Neural progenitor cell (in vitro differentiated cells): ENCODE measurements around the gene FANCC. TPM values are rescaled to one million over a fixed set of nuclear protein-coding genes. Genes with fewer than 3 reads are reported as not detected.

Source experiments
- DNase-seq: peaks from one replicate; pipeline ENCODE4 v3.0.0-alpha.2; 2016; ENCODE audit warnings: low spot score
- H2AFZ ChIP-seq: fragments of 200-600 bp; sonication (generic); replicated peaks from 2 replicates; pipeline ENCODE4 v1.6.1; 2016; ENCODE audit warnings: antibody characterized with exemption
- H3F3A ChIP-seq: fragments of 200-600 bp; sonication (generic); 2 replicates; pipeline ENCODE4 v1.6.1; 2016; ENCODE audit warnings: antibody characterized with exemption, low read depth
- H3K27ac ChIP-seq: fragments of 200-600 bp; sonication (generic); 2 replicates; pipeline ENCODE4 v1.5.1; 2016; ENCODE audit warnings: mild to moderate bottlenecking
- H3K27me3 ChIP-seq: fragments of 200-600 bp; sonication (generic); 2 replicates; pipeline ENCODE4 v1.6.1; 2016; ENCODE audit warnings: mild to moderate bottlenecking, moderate library complexity
- H3K36me3 ChIP-seq: fragments of 200-600 bp; sonication (generic); 2 replicates; pipeline ENCODE4 v1.5.1; 2016
- H3K4me1 ChIP-seq: fragments of 200-600 bp; sonication (generic); 2 replicates; pipeline ENCODE4 v1.6.1; 2016; ENCODE audit warnings: mixed run types
- H3K4me2 ChIP-seq: fragments of 200-600 bp; sonication (generic); 2 replicates; pipeline ENCODE4 v1.6.1; 2016
- H3K4me3 ChIP-seq: fragments of 200-600 bp; sonication (generic); 2 replicates; pipeline ENCODE4 v1.5.1; 2016
- H3K79me2 ChIP-seq: fragments of 200-600 bp; sonication (generic); 2 replicates; pipeline ENCODE4 v1.6.1; 2016; ENCODE audit warnings: low read depth
- H3K9ac ChIP-seq: fragments of 200-600 bp; sonication (generic); 2 replicates; pipeline ENCODE4 v1.6.1; 2016
- H3K9me3 ChIP-seq: fragments of 200-600 bp; sonication (generic); 2 replicates; pipeline ENCODE4 v1.5.1; 2016; ENCODE audit warnings: low read depth
- H4K20me1 ChIP-seq: fragments of 200-600 bp; sonication (generic); 2 replicates; pipeline ENCODE4 v1.6.1; 2016; ENCODE audit warnings: low read depth
- H3K27ac Mint-ChIP-seq: 3 replicates; pipeline ENCODE4 v1.8.0; 2021; ENCODE audit warnings: mixed read lengths
- H3K27me3 Mint-ChIP-seq: 2 replicates; pipeline ENCODE4 v1.8.0; 2022; ENCODE audit warnings: low read depth, mild to moderate bottlenecking, inconsistent platforms, moderate library complexity, mixed read lengths; ENCODE audit not compliant: insufficient read depth
- H3K36me3 Mint-ChIP-seq: 3 replicates; pipeline ENCODE4 v1.8.0; 2021; ENCODE audit warnings: mixed read lengths
- H3K4me1 Mint-ChIP-seq: 3 replicates; pipeline ENCODE4 v1.8.0; 2021; ENCODE audit warnings: mixed read lengths
- H3K4me3 Mint-ChIP-seq: 3 replicates; pipeline ENCODE4 v1.8.0; 2021; ENCODE audit warnings: mild to moderate bottlenecking, moderate library complexity, mixed read lengths
- H3K9me3 Mint-ChIP-seq: 3 replicates; pipeline ENCODE4 v1.8.0; 2020; ENCODE audit warnings: mixed read lengths
- EZH2 ChIP-seq: fragments of 200-600 bp; sonication (generic); IDR thresholded peaks from 2 replicates; pipeline ENCODE4 v1.6.1; 2017; ENCODE audit warnings: antibody characterized with exemption, mild to moderate bottlenecking, moderate library complexity
- EZH2phosphoT487 ChIP-seq: fragments of 200-600 bp; sonication (generic); IDR thresholded peaks from 2 replicates; pipeline ENCODE4 v1.6.1; 2017; ENCODE audit warnings: antibody characterized with exemption
- total RNA-seq: library from RNA; depleted of rRNA; stranded (reverse); fragments of >200 nt; gene quantifications from 2 replicates; pipeline ENCODE4 v1.2.3, GENCODE V29; 2015; ENCODE audit warnings: low replicate concordance
- TF ChIP-seq, protein P1 (sequence below): fragments of 200-600 bp; sonication (generic); IDR thresholded peaks from 2 replicates; pipeline ENCODE4 v1.5.1; 2017; ENCODE audit warnings: antibody characterized with exemption, mild to moderate bottlenecking

The FANCC gene
- total RNA-seq, 1 donor from 2014 or later, result 49.6 TPM

DNA sequence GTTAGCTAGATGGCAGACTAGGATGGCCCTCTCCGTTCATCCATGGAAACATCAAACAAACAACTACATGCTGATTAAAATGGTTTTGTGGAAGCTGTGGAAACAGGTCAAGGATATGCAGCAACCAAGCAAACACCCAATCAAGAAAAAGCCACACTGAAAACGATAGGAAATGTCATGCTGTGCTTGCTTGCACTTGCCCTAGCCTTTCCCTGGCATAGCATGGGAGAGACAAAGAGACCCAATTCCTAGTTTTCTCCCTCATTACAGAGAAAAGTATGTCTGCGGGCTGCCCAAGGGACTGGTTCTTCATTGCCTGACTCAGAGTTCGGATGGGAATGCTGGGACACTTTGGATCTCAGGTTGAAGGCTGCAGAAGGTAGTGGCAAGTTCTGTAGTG lies 98.7 kb downstream of the FANCC start:
- H3K9ac ChIP-seq, result no peak overlapping the region
- TF ChIP-seq, protein P1, sequence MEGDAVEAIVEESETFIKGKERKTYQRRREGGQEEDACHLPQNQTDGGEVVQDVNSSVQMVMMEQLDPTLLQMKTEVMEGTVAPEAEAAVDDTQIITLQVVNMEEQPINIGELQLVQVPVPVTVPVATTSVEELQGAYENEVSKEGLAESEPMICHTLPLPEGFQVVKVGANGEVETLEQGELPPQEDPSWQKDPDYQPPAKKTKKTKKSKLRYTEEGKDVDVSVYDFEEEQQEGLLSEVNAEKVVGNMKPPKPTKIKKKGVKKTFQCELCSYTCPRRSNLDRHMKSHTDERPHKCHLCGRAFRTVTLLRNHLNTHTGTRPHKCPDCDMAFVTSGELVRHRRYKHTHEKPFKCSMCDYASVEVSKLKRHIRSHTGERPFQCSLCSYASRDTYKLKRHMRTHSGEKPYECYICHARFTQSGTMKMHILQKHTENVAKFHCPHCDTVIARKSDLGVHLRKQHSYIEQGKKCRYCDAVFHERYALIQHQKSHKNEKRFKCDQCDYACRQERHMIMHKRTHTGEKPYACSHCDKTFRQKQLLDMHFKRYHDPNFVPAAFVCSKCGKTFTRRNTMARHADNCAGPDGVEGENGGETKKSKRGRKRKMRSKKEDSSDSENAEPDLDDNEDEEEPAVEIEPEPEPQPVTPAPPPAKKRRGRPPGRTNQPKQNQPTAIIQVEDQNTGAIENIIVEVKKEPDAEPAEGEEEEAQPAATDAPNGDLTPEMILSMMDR, result no peak
- TF ChIP-seq EZH2phosphoT487 (no peak), EZH2 (no peak)
- no peaks in the 10 kb centered on the region for H3K36me3 ChIP-seq
- no peak overlapping the region for H2AFZ ChIP-seq
- Mint-ChIP-seq H3K27me3 (no peaks in the 10 kb centered on the region), H3K9me3 (no peaks in the 10 kb centered on the region), H3K4me1 (peaks cover 15% of the 10 kb centered on the region), H3K4me3 (no peak overlapping the region), H3K36me3 (peaks cover 2% of the 10 kb centered on the region), H3K27ac (peak overlapping the region; percentile 92)
- DNase-seq, result no peak
- H3K4me2 ChIP-seq, result no peak overlapping the region
- no peaks in the 10 kb centered on the region for H3K27me3 ChIP-seq
- no peaks in the 10 kb centered on the region for H4K20me1 ChIP-seq
- no peaks in the 10 kb centered on the region for H3K4me1 ChIP-seq
- H3K27ac ChIP-seq, result no peak overlapping the region
- no peaks in the 10 kb centered on the region for H3K79me2 ChIP-seq
- H3K4me3 ChIP-seq, result no peak overlapping the region
- no peaks in the 10 kb centered on the region for H3K9me3 ChIP-seq
- no peaks in the 10 kb centered on the region for H3F3A ChIP-seq

DNA sequence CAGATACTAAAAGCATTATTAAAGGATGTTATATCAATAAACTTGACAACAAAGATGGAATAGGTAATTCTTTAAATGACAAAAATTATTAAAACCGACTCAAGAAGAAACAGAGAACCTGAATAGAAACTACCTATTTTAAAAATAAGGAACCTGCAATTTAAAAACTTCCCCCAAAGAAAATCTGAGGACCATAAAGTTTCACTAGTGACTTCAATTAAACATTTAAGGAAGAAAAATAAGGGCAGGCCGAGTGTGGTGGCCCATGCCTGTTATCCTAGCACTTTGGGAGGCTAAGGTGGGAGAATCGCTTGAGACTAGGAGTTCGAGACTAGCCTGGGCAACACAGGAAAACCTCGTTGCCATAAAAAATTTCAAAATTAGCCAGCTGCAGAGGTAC lies 99.6 kb downstream of the FANCC start:
- no peaks in the 10 kb centered on the region for H3K36me3 ChIP-seq
- Mint-ChIP-seq H3K27me3 (no peaks in the 10 kb centered on the region), H3K27ac (no peak overlapping the region), H3K36me3 (peaks cover 2% of the 10 kb centered on the region), H3K9me3 (no peaks in the 10 kb centered on the region), H3K4me3 (no peak overlapping the region), H3K4me1 (peaks cover 15% of the 10 kb centered on the region)
- H3K27ac ChIP-seq, result no peak overlapping the region
- no peak for TF ChIP-seq EZH2phosphoT487
- TF ChIP-seq, protein P1, result no peak
- TF ChIP-seq EZH2, result no peak
- H3K4me2 ChIP-seq, result no peak overlapping the region
- no peaks in the 10 kb centered on the region for H3F3A ChIP-seq
- no peak overlapping the region for H2AFZ ChIP-seq
- DNase-seq, result no peak
- H3K27me3 ChIP-seq, result no peaks in the 10 kb centered on the region
- H3K9ac ChIP-seq, result no peak overlapping the region
- no peaks in the 10 kb centered on the region for H3K79me2 ChIP-seq
- H3K9me3 ChIP-seq, result no peaks in the 10 kb centered on the region
- no peaks in the 10 kb centered on the region for H3K4me1 ChIP-seq
- H4K20me1 ChIP-seq, result no peaks in the 10 kb centered on the region
- no peak overlapping the region for H3K4me3 ChIP-seq

GRCh38 chr9:95215336-95215898 lies 102.1 kb downstream of the FANCC start:
- H2AFZ ChIP-seq, result no peak overlapping the region
- no peaks in the 10 kb centered on the region for H3F3A ChIP-seq
- no peak overlapping the region for H3K4me3 Mint-ChIP-seq
- H3K4me2 ChIP-seq, result no peak overlapping the region
- no peak overlapping the region for H3K27ac Mint-ChIP-seq
- TF ChIP-seq EZH2phosphoT487, result no peak
- TF ChIP-seq, protein P1, result no peak
- H3K27me3 Mint-ChIP-seq, result no peaks in the 10 kb centered on the region
- DNase-seq, result no peak
- H3K27me3 ChIP-seq, result no peaks in the 10 kb centered on the region
- no peaks in the 10 kb centered on the region for H3K79me2 ChIP-seq
- H3K9me3 ChIP-seq, result no peaks in the 10 kb centered on the region
- peaks cover 8% of the 10 kb centered on the region for H3K4me1 ChIP-seq
- H3K36me3 ChIP-seq, result no peaks in the 10 kb centered on the region
- no peaks in the 10 kb centered on the region for H3K9me3 Mint-ChIP-seq
- H4K20me1 ChIP-seq, result peaks cover 11% of the 10 kb centered on the region
- H3K4me3 ChIP-seq, result no peak overlapping the region
- no peaks in the 10 kb centered on the region for H3K36me3 Mint-ChIP-seq
- H3K27ac ChIP-seq, result no peak overlapping the region
- H3K9ac ChIP-seq, result no peak overlapping the region
- H3K4me1 Mint-ChIP-seq, result peaks cover 30% of the 10 kb centered on the region
